ENCODE measurements around the gene CENPX. TPM values are rescaled to one million over a fixed set of nuclear protein-coding genes. Genes with fewer than 3 reads are reported as not detected.
A peak's percentile ranks its signal among the peaks of the same experiment; 100 is the strongest.

The CENPX gene
- total and polyA plus RNA-seq, 9 donors, result 33.4 to 44.8 (median 38.7) TPM

GRCh38 chr17:82033359-82034085 lies 10.8 kb upstream of the CENPX start:
- Histone ChIP-seq H3K27me3 (ENCODE audit: control insufficient read depth, insufficient read depth, low read length) (peaks cover 11% of the 10 kb centered on the region), H3K36me3 (ENCODE audit: control insufficient read depth, insufficient read depth, low read length) (peaks cover 8% of the 10 kb centered on the region), H3K27ac (ENCODE audit: low read length) (no peak overlapping the region), H3K4me1 (ENCODE audit: control insufficient read depth, insufficient read depth, low read length) (peaks cover 40% of the 10 kb centered on the region), H3K9me3 (replicated peaks; ENCODE audit: control insufficient read depth, low read depth, low read length) (no peaks in the 10 kb centered on the region), H3K4me3 (ENCODE audit: low read length) (no peak overlapping the region)
- 87% methylated on average over 20 of the region's 38 CpGs for whole genome bisulfite sequencing (ENCODE audit: insufficient coverage)
- DNase-seq, result no peak

- H3K36me3 ChIP-seq (ENCODE audit: control insufficient read depth, insufficient read depth, low read length), result peaks cover 13% of the 10 kb centered on the region
- H3K9me3 ChIP-seq (replicated peaks; ENCODE audit: control insufficient read depth, low read depth, low read length), result no peaks in the 10 kb centered on the region
- DNase-seq, result no peak
- no peak overlapping the region for H3K27ac ChIP-seq (ENCODE audit: low read length)
- peaks cover 11% of the 10 kb centered on the region for H3K27me3 ChIP-seq (ENCODE audit: control insufficient read depth, insufficient read depth, low read length)
- H3K4me1 ChIP-seq (ENCODE audit: control insufficient read depth, insufficient read depth, low read length), result peaks cover 38% of the 10 kb centered on the region
- WGBS (ENCODE audit: insufficient coverage), result 7% methylated on average over 57 of the region's 59 CpGs
- H3K4me3 ChIP-seq (ENCODE audit: low read length), result peak overlapping the region; percentile 34
Observed at GRCh38 chr17:82031885-82032627, 9.4 kb upstream of the CENPX start.

GRCh38 chr17:82031303-82031884 lies 8.7 kb upstream of the CENPX start, which contains the start of gene RAC3:
TSS of gene RAC3 (plus strand) at chr17:82031678. CDS start at chr17:82031762, 84 bp downstream.
- under 1% methylated on average over 58 of the region's 96 CpGs for WGBS (ENCODE audit: insufficient coverage)
- H3K9me3 ChIP-seq (replicated peaks; ENCODE audit: control insufficient read depth, low read depth, low read length), result no peaks in the 10 kb centered on the region
- H3K4me1 ChIP-seq (ENCODE audit: control insufficient read depth, insufficient read depth, low read length), result peaks cover 31% of the 10 kb centered on the region
- peak within 1 kb of the TSS; percentile 49 for H3K4me3 ChIP-seq (ENCODE audit: low read length)
- peak; percentile 56 for DNase-seq
- H3K36me3 ChIP-seq (ENCODE audit: control insufficient read depth, insufficient read depth, low read length), result peaks cover 13% of the 10 kb centered on the region
- H3K27ac ChIP-seq (ENCODE audit: low read length), result peak within 1 kb of the TSS; percentile 55
- peaks cover 11% of the 10 kb centered on the region for H3K27me3 ChIP-seq (ENCODE audit: control insufficient read depth, insufficient read depth, low read length)

GRCh38 chr17:82030470-82031302 lies 8.0 kb upstream of the CENPX start:
- H3K4me1 ChIP-seq (ENCODE audit: control insufficient read depth, insufficient read depth, low read length), result peaks cover 27% of the 10 kb centered on the region
- WGBS (ENCODE audit: insufficient coverage), result 1% methylated on average over 94 of the region's 94 CpGs
- H3K27me3 ChIP-seq (ENCODE audit: control insufficient read depth, insufficient read depth, low read length), result peaks cover 11% of the 10 kb centered on the region
- peak overlapping the region; percentile 49 for H3K4me3 ChIP-seq (ENCODE audit: low read length)
- peak overlapping the region; percentile 55 for H3K27ac ChIP-seq (ENCODE audit: low read length)
- no peaks in the 10 kb centered on the region for H3K9me3 ChIP-seq (replicated peaks; ENCODE audit: control insufficient read depth, low read depth, low read length)
- H3K36me3 ChIP-seq (ENCODE audit: control insufficient read depth, insufficient read depth, low read length), result peaks cover 8% of the 10 kb centered on the region
- peak; percentile 82 for DNase-seq

GRCh38 chr17:82029990-82030469 lies 7.4 kb upstream of the CENPX start:
- Histone ChIP-seq H3K4me3 (ENCODE audit: low read length) (no peak overlapping the region), H3K27ac (ENCODE audit: low read length) (no peak overlapping the region), H3K4me1 (ENCODE audit: control insufficient read depth, insufficient read depth, low read length) (peaks cover 27% of the 10 kb centered on the region), H3K27me3 (ENCODE audit: control insufficient read depth, insufficient read depth, low read length) (peaks cover 11% of the 10 kb centered on the region), H3K9me3 (replicated peaks; ENCODE audit: control insufficient read depth, low read depth, low read length) (no peaks in the 10 kb centered on the region), H3K36me3 (ENCODE audit: control insufficient read depth, insufficient read depth, low read length) (peaks cover 8% of the 10 kb centered on the region)
- no peak for DNase-seq
- WGBS (ENCODE audit: insufficient coverage), result 40% methylated on average over 30 of the region's 31 CpGs

- H3K9me3 ChIP-seq (replicated peaks; ENCODE audit: control insufficient read depth, low read depth, low read length), result no peaks in the 10 kb centered on the region
- H3K4me3 ChIP-seq (ENCODE audit: low read length), result no peak overlapping the region
- peaks cover 28% of the 10 kb centered on the region for H3K4me1 ChIP-seq (ENCODE audit: control insufficient read depth, insufficient read depth, low read length)
- H3K27me3 ChIP-seq (ENCODE audit: control insufficient read depth, insufficient read depth, low read length), result peaks cover 11% of the 10 kb centered on the region
- WGBS (ENCODE audit: insufficient coverage), result 86% methylated on average over 14 of the region's 16 CpGs
- H3K36me3 ChIP-seq (ENCODE audit: control insufficient read depth, insufficient read depth, low read length), result peaks cover 8% of the 10 kb centered on the region
- H3K27ac ChIP-seq (ENCODE audit: low read length), result no peak overlapping the region
- no peak for DNase-seq
Observed at GRCh38 chr17:82029391-82029790, 6.7 kb upstream of the CENPX start.

GRCh38 chr17:82028966-82029365 lies 6.3 kb upstream of the CENPX start:
- no peaks in the 10 kb centered on the region for H3K9me3 ChIP-seq (replicated peaks; ENCODE audit: control insufficient read depth, low read depth, low read length)
- H3K27ac ChIP-seq (ENCODE audit: low read length), result no peak overlapping the region
- H3K27me3 ChIP-seq (ENCODE audit: control insufficient read depth, insufficient read depth, low read length), result peaks cover 11% of the 10 kb centered on the region
- WGBS (ENCODE audit: insufficient coverage), result 94% methylated on average over 5 of the region's 9 CpGs
- no peak overlapping the region for H3K4me3 ChIP-seq (ENCODE audit: low read length)
- H3K4me1 ChIP-seq (ENCODE audit: control insufficient read depth, insufficient read depth, low read length), result peaks cover 32% of the 10 kb centered on the region
- peaks cover 5% of the 10 kb centered on the region for H3K36me3 ChIP-seq (ENCODE audit: control insufficient read depth, insufficient read depth, low read length)
- no peak for DNase-seq

GRCh38 chr17:82028246-82028645 lies 5.6 kb upstream of the CENPX start:
- Histone ChIP-seq H3K4me1 (ENCODE audit: control insufficient read depth, insufficient read depth, low read length) (peaks cover 37% of the 10 kb centered on the region), H3K27me3 (ENCODE audit: control insufficient read depth, insufficient read depth, low read length) (peaks cover 11% of the 10 kb centered on the region), H3K27ac (ENCODE audit: low read length) (no peak overlapping the region), H3K9me3 (replicated peaks; ENCODE audit: control insufficient read depth, low read depth, low read length) (no peaks in the 10 kb centered on the region), H3K4me3 (ENCODE audit: low read length) (no peak overlapping the region), H3K36me3 (ENCODE audit: control insufficient read depth, insufficient read depth, low read length) (peaks cover 5% of the 10 kb centered on the region)
- WGBS (ENCODE audit: insufficient coverage), result 94% methylated on average over 11 of the region's 13 CpGs
- no peak for DNase-seq

- WGBS (ENCODE audit: insufficient coverage), result 90% methylated on average over 24 of the region's 25 CpGs
- no peaks in the 10 kb centered on the region for H3K9me3 ChIP-seq (replicated peaks; ENCODE audit: control insufficient read depth, low read depth, low read length)
- H3K27ac ChIP-seq (ENCODE audit: low read length), result no peak overlapping the region
- H3K4me3 ChIP-seq (ENCODE audit: low read length), result no peak overlapping the region
- no peaks in the 10 kb centered on the region for H3K27me3 ChIP-seq (ENCODE audit: control insufficient read depth, insufficient read depth, low read length)
- DNase-seq, result no peak
- H3K4me1 ChIP-seq (ENCODE audit: control insufficient read depth, insufficient read depth, low read length), result peaks cover 39% of the 10 kb centered on the region
- H3K36me3 ChIP-seq (ENCODE audit: control insufficient read depth, insufficient read depth, low read length), result peaks cover 5% of the 10 kb centered on the region
Observed at GRCh38 chr17:82025401-82026107, 2.9 kb upstream of the CENPX start.

Data from muscle of leg (tissue), 11 donors.